Lower lobe of right lung (tissue), 2 donors: ENCODE results near the gene LLPH. TPM values are rescaled to one million over a fixed set of nuclear protein-coding genes. Genes with fewer than 3 reads are reported as not detected.

Experiments
- ATAC-seq, 2 donors: fragments of 200-7000 bp; cut with Tn5 transposase; one replicate each; pipeline ENCODE4 v1.9.1; 2020 to 2022; ENCODE audit warnings: mild to moderate bottlenecking in 2 of 2, moderate library complexity in 2 of 2
- DNase-seq: peaks from one replicate; pipeline ENCODE4 v3.0.0-alpha.2; 2020
- H3K27ac ChIP-seq: fragments of 200-600 bp; one replicate; pipeline ENCODE4 v1.8.0; 2022
- H3K27me3 ChIP-seq: fragments of 200-600 bp; one replicate; pipeline ENCODE4 v1.8.0; 2022; ENCODE audit warnings: low read depth
- H3K36me3 ChIP-seq: fragments of 200-600 bp; one replicate; pipeline ENCODE4 v1.8.0; 2022; ENCODE audit warnings: mild to moderate bottlenecking
- H3K4me1 ChIP-seq: fragments of 200-600 bp; one replicate; pipeline ENCODE4 v1.8.0; 2022
- H3K4me3 ChIP-seq: fragments of 200-600 bp; one replicate; pipeline ENCODE4 v1.8.0; 2022; ENCODE audit warnings: mild to moderate bottlenecking
- H3K9me3 ChIP-seq: fragments of 200-600 bp; one replicate; pipeline ENCODE4 v1.8.0; 2022
- intact Hi-C: fragments of 100-400 bp; cut with DNase I; formaldehyde crosslinking; loops from one replicate; pipeline ENCODE4 v1.11.0; 2022
- total RNA-seq: library from RNA; stranded (reverse); fragmentation: NEBNext Ultra II Directional; extraction: Animal tissue kit (Norgen Biotek cat#: 25700); gene quantifications from one replicate; pipeline ENCODE4 v1.2.1, GENCODE V29; 2021
- TF ChIP-seq, protein P1 (sequence below): fragments of 200-600 bp; IDR thresholded peaks from one replicate; pipeline ENCODE4 v1.8.0; 2022; ENCODE audit warnings: antibody characterized with exemption, mild to moderate bottlenecking
- donor health status: DM: no; HTN: yes; CAD: no; lungs with severe emphysema.

The LLPH gene
- total RNA-seq, 1 donor from 2014 or later, result 19.3 TPM

DNA sequence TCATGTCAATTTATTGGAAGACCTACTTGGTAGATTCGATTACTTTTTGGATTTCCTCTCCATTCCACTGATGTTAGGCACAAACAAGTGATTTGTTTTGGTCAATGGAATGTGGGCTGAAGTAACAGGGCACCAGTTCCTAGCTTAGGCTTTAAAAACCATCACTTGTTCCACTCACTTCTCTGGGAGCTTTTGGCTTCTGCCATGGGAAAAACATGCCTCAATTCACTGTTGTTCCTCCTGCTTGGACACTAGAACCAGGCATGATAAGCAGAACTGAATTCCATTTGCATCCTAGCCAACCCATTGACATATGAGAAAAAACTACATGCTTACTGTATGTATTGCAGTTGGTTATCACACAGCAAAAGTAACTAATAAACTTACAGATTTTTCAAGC is 47.8 kb downstream of the LLPH start:
- no peaks in the 10 kb centered on the region for H3K4me1 ChIP-seq
- H3K27ac ChIP-seq, result no peak overlapping the region
- ATAC-seq (no peak), DNase-seq (no peak)
- no peaks in the 10 kb centered on the region for H3K36me3 ChIP-seq
- no peaks in the 10 kb centered on the region for H3K9me3 ChIP-seq
- H3K4me3 ChIP-seq, result no peak overlapping the region
- H3K27me3 ChIP-seq, result no peaks in the 10 kb centered on the region
- intact Hi-C loops, result loop anchor here (10.0 kb wide), 1 partner anchor 768 kb away; no protein-coding TSS in a partner anchor
- TF ChIP-seq, protein P1, sequence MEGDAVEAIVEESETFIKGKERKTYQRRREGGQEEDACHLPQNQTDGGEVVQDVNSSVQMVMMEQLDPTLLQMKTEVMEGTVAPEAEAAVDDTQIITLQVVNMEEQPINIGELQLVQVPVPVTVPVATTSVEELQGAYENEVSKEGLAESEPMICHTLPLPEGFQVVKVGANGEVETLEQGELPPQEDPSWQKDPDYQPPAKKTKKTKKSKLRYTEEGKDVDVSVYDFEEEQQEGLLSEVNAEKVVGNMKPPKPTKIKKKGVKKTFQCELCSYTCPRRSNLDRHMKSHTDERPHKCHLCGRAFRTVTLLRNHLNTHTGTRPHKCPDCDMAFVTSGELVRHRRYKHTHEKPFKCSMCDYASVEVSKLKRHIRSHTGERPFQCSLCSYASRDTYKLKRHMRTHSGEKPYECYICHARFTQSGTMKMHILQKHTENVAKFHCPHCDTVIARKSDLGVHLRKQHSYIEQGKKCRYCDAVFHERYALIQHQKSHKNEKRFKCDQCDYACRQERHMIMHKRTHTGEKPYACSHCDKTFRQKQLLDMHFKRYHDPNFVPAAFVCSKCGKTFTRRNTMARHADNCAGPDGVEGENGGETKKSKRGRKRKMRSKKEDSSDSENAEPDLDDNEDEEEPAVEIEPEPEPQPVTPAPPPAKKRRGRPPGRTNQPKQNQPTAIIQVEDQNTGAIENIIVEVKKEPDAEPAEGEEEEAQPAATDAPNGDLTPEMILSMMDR, result no peak

DNA sequence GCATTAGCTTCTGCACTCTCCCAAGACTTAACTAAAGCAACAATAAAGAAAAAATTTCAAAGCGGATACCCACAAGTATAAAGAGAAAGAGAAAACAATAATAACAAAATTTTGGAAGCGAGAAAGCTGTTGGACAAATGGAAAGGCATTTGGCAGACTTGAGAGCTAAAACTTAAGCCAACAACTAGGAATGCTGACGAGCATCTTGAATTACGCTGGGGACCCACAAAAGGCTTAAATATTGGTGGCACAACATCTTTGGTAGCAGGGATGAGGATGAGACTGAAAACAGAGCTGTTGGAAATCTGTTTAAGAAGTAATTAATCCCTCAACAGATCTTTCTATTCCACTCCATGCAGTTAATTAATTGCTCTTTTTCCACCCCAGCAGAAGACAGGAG is 49.8 kb downstream of the LLPH start:
- H3K27me3 ChIP-seq, result no peaks in the 10 kb centered on the region
- no peak overlapping the region for H3K27ac ChIP-seq
- no peaks in the 10 kb centered on the region for H3K9me3 ChIP-seq
- no peak for ATAC-seq
- TF ChIP-seq, protein P1, result no peak
- no peak for DNase-seq
- H3K4me1 ChIP-seq, result no peaks in the 10 kb centered on the region
- no peak overlapping the region for H3K4me3 ChIP-seq
- intact Hi-C loops, result loop anchor here (10.0 kb wide), 1 partner anchor 766 kb away; no protein-coding TSS in a partner anchor
- H3K36me3 ChIP-seq, result no peaks in the 10 kb centered on the region

GRCh38 chr12:66077542-66077941 is 53.0 kb downstream of the LLPH start:
- ATAC-seq, result no peak
- intact Hi-C loops, result no loop called here
- Histone ChIP-seq H3K27me3 (no peaks in the 10 kb centered on the region), H3K4me3 (no peak overlapping the region), H3K27ac (no peak overlapping the region), H3K9me3 (no peaks in the 10 kb centered on the region), H3K4me1 (no peaks in the 10 kb centered on the region), H3K36me3 (no peaks in the 10 kb centered on the region)
- TF ChIP-seq, protein P1, result no peak
- no peak for DNase-seq

GRCh38 chr12:66074561-66074960 is 56.0 kb downstream of the LLPH start:
- intact Hi-C loops, result no loop called here
- no peaks in the 10 kb centered on the region for H3K27me3 ChIP-seq
- H3K36me3 ChIP-seq, result no peaks in the 10 kb centered on the region
- H3K4me3 ChIP-seq, result no peak overlapping the region
- TF ChIP-seq, protein P1, result no peak
- H3K4me1 ChIP-seq, result no peaks in the 10 kb centered on the region
- ATAC-seq (no peak), DNase-seq (no peak)
- H3K27ac ChIP-seq, result no peak overlapping the region
- H3K9me3 ChIP-seq, result no peaks in the 10 kb centered on the region

DNA sequence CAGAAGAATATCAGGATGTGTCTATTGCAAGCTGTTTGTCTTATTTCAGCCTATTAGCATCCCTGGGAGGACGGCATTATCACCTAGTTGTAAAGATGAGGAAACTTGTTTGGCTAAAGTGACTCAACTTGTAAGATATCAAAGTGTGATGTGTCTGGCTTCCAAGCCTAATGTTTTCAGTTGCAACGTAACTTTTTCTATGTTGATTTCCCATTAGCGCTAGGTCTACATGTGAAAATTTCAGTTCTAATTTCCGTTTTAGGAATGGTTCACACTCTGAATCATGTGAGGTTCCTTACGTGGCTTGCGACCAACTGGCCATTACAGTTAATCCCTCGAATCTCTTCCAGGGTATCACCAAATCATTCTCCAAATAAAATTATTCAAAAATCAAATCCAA is 58.0 kb downstream of the LLPH start:
- H3K27ac ChIP-seq, result no peak overlapping the region
- H3K9me3 ChIP-seq, result no peaks in the 10 kb centered on the region
- intact Hi-C loops, result no loop called here
- no peaks in the 10 kb centered on the region for H3K27me3 ChIP-seq
- no peak overlapping the region for H3K4me3 ChIP-seq
- DNase-seq, result no peak
- ATAC-seq, result no peak
- TF ChIP-seq, protein P1, result no peak
- H3K4me1 ChIP-seq, result no peaks in the 10 kb centered on the region
- no peaks in the 10 kb centered on the region for H3K36me3 ChIP-seq

DNA sequence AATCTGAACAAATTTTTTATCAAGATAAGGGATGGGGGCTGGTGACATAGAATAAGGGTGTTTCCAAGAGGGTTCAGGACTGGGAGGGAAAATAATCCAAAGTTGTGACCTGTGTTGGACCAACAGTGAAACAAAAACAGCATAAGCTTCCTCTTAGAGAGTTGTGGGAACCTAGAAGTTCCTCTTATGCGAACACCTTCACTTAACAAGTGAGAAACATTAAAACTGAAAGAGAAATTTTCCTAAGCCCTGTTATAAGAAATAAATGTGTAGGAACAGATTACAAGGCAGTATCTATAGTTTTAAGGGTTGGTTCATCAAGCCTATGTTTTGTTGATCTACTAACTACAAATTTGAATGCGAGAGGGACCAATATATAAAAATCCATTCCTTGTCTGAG is 58.4 kb downstream of the LLPH start:
- ATAC-seq (no peak), DNase-seq (no peak)
- Histone ChIP-seq H3K27ac (no peak overlapping the region), H3K9me3 (no peaks in the 10 kb centered on the region), H3K27me3 (no peaks in the 10 kb centered on the region), H3K4me1 (no peaks in the 10 kb centered on the region), H3K4me3 (no peak overlapping the region), H3K36me3 (no peaks in the 10 kb centered on the region)
- TF ChIP-seq, protein P1, result no peak
- intact Hi-C loops, result no loop called here
